GM21576 (cell line): ENCODE measurements around the gene COL4A4.

Experiments
- ATAC-seq: cut with Tn5 transposase; IDR thresholded peaks from one replicate; pipeline ENCODE4 v1.9.1; 2021; ENCODE audit warnings: mild to moderate bottlenecking, moderate library complexity; ENCODE audit not compliant: unreplicated experiment

The COL4A4 gene

GRCh38 chr2:227033471-227034148, 130.4 kb downstream of the COL4A4 start:
- peak; percentile 86 for ATAC-seq

GRCh38 chr2:227031379-227031778, 132.6 kb downstream of the COL4A4 start:
- no peak for ATAC-seq

GRCh38 chr2:227030789-227031188, 133.2 kb downstream of the COL4A4 start:
- no peak for ATAC-seq

GRCh38 chr2:227029426-227030105, 134.4 kb downstream of the COL4A4 start:
- ATAC-seq, result no peak

- no peak for ATAC-seq
Observed at GRCh38 chr2:227025510-227025909, 138.5 kb downstream of the COL4A4 start.

GRCh38 chr2:227022608-227023007, 141.4 kb downstream of the COL4A4 start:
- ATAC-seq, result no peak

GRCh38 chr2:227020416-227020815, 143.6 kb downstream of the COL4A4 start:
- ATAC-seq, result no peak

GRCh38 chr2:227016894-227017293, 147.1 kb downstream of the COL4A4 start:
- ATAC-seq, result no peak

GRCh38 chr2:227013881-227014280, 150.1 kb downstream of the COL4A4 start:
- ATAC-seq, result no peak

- no peak for ATAC-seq
Observed at GRCh38 chr2:227013330-227013729, 150.7 kb downstream of the COL4A4 start.

GRCh38 chr2:227010433-227010832, 153.6 kb downstream of the COL4A4 start:
- no peak for ATAC-seq

GRCh38 chr2:227007940-227008339, 156.1 kb downstream of the COL4A4 start:
- no peak for ATAC-seq

GRCh38 chr2:227007148-227007547, 156.9 kb downstream of the COL4A4 start:
- no peak for ATAC-seq

- no peak for ATAC-seq
Observed at GRCh38 chr2:227006189-227006897, 157.7 kb downstream of the COL4A4 start.

GRCh38 chr2:227004482-227004881, 159.5 kb downstream of the COL4A4 start:
- no peak for ATAC-seq

- ATAC-seq, result no peak
Observed at GRCh38 chr2:227000123-227000522, 163.9 kb downstream of the COL4A4 start.

GRCh38 chr2:226999661-227000060, 164.3 kb downstream of the COL4A4 start:
- ATAC-seq, result no peak

- no peak for ATAC-seq
Observed at GRCh38 chr2:226995625-226996041, 168.4 kb downstream of the COL4A4 start.

- ATAC-seq, result no peak
Observed at GRCh38 chr2:226994775-226995174, 169.2 kb downstream of the COL4A4 start.

- no peak for ATAC-seq
Observed at GRCh38 chr2:226993171-226993570, 170.8 kb downstream of the COL4A4 start.

GRCh38 chr2:226991663-226992062, 172.3 kb downstream of the COL4A4 start:
- no peak for ATAC-seq

- ATAC-seq, result no peak
Observed at GRCh38 chr2:226985583-226985946, 178.4 kb downstream of the COL4A4 start.
